ENCODE data around the gene NLRP3. TPM values are rescaled to one million over a fixed set of nuclear protein-coding genes. Genes with fewer than 3 reads are reported as not detected.

NLRP3 gene
- total RNA-seq (2022; extraction: Qiagen RNA extraction): not detected in 5 replicates

DNA sequence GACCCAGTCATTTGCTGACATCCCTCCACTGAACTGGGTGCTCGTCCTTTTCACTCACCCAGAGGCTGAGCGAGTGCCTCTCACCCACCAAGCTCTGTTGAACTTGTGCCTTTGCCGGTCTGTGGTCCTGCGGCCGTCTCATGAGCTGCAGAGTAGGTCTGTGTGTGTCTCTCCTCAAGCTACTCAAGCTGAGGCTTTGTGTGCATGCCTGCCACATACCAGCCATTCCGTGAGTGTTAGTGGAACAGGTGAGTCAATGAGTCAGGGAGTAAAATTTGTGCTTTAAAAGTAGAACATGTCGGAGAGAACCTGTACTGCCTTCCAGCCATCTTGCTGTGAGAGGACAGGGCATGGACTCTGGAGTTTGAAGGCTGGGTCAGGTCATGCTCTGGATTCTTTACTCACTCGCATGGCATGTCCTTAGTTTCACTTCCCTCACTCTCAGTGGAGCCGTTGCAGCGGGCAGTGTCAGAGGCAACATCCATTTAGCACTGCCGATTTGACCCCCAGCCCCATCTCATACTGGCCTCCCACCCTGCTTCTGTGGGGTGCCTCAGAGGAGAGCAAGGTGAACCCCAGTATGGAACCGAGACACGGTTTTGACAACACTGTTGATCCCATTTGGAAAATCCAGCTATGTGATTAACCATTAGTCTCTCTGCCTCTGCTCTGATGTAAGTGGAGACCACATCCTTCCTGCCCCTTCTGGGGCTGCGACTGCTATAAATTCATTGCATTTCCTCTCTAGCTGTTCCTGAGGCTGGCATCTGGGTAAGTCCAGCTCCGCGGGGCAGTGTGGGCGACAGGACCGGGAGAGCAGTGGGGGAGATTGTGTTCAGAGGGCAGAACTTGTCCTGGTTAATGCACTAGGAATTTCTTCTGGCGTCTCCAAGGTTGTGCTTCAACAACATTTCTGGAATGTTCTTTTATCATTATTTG lies at the start of gene NLRP3:
NLRP3 (plus strand) TSS at position 751 of the 939 bp plus-strand sequence. CDS start 2,628 bp downstream, outside the sequence.

Other genes with a start within 250 kb of the NLRP3 start
- gene ZNF124, start 244.2 kb upstream of the NLRP3 start, total RNA-seq (2022; extraction: Qiagen RNA extraction): 4.0 to 5.2 TPM (median 4.8 TPM) in 5 replicates
- not detected in 5 replicates for gene VN1R5, start 160.1 kb upstream of the NLRP3 start, total RNA-seq (2022; extraction: Qiagen RNA extraction)
- gene ZNF496, start 84.3 kb upstream of the NLRP3 start, total RNA-seq (2022; extraction: Qiagen RNA extraction): 14.9 to 19.1 TPM (median 17.9 TPM) in 5 replicates
- not detected in 5 replicates for gene OR2B11, start 41.9 kb downstream of the NLRP3 start, total RNA-seq (2022; extraction: Qiagen RNA extraction)
- gene OR2C3, start 120.3 kb downstream of the NLRP3 start, total RNA-seq (2022; extraction: Qiagen RNA extraction): not detected in 5 replicates
- not detected in 5 replicates for gene GCSAML, start 133.0 kb downstream of the NLRP3 start, total RNA-seq (2022; extraction: Qiagen RNA extraction)
- gene OR2G2, start 172.2 kb downstream of the NLRP3 start, total RNA-seq (2022; extraction: Qiagen RNA extraction): not detected in 5 replicates
- gene OR2G3, start 189.4 kb downstream of the NLRP3 start, total RNA-seq (2022; extraction: Qiagen RNA extraction): not detected in 5 replicates